GM18909 (cell line): ENCODE measurements around the gene GASK1B.

Experiments
- ATAC-seq: cut with Tn5 transposase; IDR thresholded peaks from one replicate; pipeline ENCODE4 v1.9.1; 2021; ENCODE audit warnings: mild to moderate bottlenecking; ENCODE audit not compliant: unreplicated experiment, poor library complexity

Gene GASK1B

DNA sequence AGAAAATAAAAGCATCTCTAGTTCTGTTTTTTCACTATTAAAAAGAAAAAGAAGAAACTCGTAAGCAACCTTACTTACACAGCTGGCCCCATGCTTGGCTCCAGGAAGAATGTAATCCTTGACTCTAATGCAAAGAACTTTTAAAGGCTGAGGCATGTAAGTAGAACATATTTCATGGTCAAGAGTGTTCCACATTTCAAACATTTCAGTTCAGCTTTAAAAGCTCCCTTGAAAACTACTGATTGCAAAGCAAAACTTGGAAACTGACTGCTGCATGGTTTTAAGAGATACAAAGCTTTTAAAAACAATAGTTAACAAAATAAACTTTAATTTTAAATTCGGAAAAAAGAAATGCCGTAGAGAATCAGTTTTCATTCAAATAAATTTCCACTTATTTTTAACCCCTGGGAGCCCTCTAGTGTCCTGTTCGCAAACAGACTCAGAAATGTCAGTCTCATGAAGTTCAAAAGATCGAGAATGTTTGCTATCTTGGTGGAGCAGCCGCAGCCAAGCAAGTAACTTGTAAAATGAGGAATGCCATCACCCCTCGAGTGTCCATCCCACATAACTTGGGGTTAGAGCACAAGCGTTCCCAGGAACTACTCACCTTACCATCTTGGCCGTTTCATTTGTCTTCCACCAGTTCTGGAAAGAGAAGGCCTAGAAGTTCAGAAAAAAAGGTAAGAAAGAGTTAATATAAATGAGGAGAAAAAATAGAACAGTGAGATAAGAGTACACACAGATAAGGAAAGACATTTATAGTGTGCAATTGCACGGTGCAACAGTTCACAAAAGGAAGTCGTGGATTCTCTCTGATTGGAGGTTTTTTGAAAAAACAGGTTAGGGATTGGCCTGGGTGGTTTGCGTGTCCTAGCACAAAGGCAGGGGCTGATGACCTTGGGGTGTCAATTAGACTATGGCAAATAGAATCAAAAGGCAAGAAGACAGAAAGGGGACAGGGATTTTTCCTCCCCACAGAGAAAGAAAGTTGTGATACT is at the start of gene GASK1B:
TSS of gene GASK1B (minus strand) at position 765 of the 998 bp plus-strand sequence. CDS start 1,650 bp downstream, outside the sequence.
- ATAC-seq = no peak

DNA sequence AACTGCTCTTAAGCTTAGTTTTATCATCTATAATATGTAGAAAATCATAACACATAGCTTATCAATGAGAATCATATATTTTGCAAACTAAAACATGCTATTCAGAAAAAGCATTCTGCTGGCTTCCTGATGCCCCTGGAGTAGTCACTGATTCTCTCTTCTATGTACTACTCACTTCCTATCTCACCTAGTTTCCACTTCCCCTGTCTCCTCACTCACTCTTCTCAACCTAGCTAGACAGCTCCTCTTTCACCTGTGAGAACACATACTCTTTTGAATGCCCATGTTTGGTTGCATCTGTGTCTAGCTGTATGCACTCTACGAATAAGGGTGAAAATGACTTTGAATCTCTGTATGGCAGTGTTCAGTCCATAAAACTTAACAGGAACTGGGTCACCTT is 46.8 kb upstream of the GASK1B start:
- peak; percentile 38 for ATAC-seq

DNA sequence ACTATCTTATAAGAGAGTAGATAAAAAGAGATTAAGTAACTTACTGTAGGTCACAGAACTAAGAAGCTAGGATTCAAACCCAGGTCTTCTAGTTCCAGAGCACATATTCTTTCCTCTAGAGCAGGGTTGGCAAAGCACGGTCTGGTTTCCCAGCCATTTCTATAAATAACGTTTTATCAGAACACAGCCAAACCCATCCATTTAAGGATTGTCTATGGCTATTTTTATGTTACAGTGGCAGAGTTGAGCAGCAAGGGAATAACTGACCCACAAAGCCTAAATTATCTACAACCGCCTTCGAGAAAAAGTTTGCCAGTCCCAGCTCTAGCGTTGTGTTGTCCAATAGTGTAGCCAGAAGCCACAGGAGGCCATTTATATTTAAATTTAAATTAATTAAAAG is 44.9 kb upstream of the GASK1B start:
- no peak for ATAC-seq

DNA sequence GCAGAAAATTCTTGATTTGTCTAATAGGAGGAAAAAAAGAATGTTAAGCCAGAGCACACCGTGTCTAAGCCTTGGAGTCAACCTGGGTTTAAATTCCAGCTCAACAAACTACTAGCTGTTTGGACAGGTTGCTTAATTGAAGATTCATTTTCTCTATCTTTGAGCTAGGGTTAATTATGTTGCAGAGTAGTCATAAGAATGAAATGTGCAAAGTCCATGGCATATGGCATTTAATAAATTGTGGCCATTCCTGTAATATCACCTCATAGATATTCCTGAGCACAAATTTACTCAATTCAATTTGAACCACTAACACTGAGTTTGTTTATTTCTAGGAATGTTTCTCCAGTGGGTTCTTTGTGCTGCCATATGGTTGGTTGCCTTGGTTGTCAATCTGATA is 42.0 kb upstream of the GASK1B start:
- no peak for ATAC-seq

DNA sequence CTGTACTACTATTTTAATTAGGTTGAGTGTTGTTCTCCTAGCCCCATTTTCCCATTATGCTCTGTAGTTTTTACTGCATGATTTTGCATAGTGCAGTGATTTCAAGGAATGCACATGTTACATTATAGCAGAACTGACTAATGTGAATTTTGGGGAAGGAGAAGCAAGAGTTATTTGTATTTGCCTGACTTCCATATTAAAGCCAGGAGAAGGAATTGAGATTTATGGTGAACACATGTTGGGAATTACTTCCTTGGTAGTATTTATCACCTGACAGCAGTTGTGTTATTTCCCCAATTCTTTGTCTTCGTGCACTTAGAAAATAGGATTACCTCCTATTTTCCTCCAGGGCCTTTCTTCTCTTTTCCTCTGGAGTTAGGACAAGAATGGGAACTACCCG is 40.6 kb upstream of the GASK1B start:
- no peak for ATAC-seq

DNA sequence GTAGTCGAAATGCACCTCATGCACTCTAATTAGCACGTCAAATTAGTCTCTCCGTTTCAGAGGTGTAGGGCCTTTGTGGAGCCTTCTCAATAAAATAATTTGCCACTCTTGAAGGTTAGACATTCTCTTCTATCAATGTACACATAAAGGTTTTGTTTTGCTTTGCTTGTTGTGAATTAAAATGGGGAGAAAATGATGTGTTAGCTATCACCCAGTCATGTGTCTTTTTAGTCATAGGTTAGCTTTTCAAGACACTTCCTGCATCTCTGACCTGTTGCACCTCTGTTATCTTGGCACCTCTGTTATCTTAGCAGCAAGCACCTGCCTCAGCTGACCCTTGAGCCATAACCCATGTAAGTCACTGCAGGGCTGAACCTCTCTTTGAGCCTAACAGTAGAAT is 38.4 kb upstream of the GASK1B start:
- ATAC-seq = no peak

DNA sequence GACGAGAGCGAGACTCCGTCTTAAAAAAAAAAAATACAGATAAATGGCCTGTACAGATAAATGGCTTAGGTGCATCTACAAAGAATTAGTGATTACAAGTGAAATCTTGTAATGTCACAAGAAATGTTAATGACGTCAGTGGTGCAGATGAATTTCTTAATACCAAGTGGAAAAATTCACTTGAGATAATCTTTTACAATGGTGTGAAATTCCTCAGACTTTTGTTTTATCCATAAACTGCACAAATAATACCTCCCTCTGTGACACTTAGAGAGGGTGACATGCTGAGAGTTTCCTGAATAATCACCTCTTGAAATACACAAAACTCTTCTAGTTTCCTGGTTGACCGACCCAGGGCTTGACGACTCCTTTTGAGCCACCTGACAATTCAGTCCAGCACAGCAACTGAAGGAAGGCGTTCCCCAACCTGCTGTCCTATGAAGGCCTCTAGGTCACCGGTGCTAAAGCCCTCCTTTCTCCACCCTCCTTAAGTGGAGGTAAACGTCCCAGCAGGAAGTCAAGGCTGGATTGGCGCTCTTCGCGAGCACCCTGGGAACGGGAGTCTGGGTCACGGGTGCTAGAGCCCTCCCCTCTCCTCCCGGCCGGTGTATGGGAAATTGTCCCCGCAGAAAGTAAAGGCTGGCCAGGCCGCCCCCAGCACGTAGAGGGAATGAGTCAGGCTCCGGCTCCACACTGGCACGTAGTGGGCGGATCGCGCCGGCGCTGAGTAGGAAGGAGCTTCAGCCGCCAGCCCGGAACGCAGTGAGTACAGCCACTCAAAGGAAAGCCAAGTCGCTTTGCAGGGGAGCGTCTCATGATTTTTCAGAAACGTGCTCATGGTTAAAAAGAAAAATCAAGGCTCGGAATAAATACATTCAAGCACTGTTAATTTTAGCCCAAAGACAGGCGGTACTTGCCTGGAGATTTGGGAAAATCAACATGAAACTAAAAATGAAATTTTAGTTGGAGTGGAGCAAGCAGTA is 37.3 kb upstream of the GASK1B start, which contains the start of gene TMEM144:
TSS of gene TMEM144 (plus strand) at position 662 of the 983 bp plus-strand sequence. CDS start 2,182 bp downstream, outside the sequence.
- peak; percentile 96 for ATAC-seq

DNA sequence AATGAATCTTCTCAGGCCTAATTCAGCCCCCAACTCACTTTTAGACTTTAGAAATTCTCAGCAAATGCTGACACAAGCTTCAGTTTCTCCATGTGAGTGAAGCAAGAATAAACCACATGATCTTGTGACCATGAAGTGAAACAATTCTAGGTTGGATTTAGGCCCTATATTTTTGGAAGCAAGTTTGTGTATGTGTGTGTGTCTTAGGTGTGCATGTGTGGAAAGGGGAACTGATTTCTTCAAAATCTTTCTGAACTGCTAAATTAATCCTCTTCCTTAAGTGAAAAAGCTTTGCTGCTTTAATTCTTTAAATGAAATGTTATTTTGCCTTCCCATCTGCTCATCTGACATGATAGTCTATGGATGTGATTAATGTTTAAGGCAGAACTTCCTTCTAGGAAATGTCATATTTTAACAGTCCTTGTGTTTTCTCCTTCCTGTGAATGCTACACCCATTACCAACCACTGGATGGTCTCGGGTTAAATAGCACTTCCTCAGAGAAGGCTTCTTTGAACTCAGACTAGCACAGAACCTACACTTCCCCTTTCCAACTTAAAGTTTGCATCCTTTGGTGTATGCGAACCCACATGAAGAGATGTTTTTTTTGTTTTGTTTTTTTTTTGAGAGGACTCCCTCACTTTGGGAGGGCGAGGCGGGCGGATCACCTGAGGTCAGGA is 36.3 kb upstream of the GASK1B start:
- ATAC-seq = peak; percentile 51

DNA sequence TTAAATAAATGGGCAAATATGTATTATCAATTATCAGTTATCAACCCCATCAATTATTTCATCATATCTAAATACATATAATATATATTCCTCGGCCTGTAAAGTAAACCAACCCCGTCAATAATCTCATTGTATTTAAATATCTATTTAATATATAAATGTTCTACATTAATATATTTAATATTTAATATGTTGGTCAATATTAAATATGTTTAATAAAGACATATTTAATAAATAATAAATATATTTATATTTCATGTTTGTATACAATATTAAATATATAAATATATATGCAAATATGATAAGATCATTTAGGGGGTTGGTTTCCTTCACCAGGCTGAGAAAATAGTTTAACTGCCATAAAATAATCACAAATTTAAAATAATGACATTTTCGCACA is 31.1 kb upstream of the GASK1B start:
- no peak for ATAC-seq

DNA sequence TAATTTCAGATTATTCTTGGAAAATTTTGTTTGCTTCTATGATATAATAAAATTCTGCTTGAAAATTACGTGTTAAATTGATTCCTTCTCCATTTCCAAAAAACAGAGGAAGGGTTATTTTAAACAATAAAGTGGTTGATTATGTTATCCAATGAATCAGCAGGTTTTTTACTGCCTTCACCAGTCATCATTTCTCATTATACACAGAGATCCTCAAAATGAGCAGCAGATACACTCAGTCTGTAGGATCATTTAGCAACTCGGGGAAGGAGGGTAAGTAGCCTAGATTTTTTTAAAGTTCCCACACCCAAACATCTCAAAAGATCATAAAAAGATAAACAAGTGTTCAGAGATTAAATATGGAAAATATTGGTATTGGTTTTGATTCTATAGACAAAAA is 30.6 kb upstream of the GASK1B start:
- ATAC-seq = no peak

DNA sequence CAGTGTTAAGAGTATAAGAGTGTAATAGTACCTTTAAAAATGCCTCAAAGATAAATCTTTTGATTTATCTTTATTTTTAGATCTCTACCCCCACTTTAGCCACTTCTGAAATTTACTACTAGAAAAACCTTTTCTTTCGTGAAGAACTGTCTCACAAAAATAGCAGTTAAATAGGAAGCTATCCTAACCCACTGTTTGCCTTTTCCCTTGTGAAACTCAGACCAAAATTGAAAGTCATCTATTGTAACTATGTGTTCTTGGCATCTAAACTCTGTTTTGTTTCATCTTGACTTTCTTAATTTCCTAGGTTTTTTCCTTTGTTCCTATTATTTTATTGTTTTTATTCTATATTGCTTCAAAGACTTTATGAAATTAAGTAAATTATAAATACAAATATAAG is 29.7 kb upstream of the GASK1B start:
- no peak for ATAC-seq

DNA sequence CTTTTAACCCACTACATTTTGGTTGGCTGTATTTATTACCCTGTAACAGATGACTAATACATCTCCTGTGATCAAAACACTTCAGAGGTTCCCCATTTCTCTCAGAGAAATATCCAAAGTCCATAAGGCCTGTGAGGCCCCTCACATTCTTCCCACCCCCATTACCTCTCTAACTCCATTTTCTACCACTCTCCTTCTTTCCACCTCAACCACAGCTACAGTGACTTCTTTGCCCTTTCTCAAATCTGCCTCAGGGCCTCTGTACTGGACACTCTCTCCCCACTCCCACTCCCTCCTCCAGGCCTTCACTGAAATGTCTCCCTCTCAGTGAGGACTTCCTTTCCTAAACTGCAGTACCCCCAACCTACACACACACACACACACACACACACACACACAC is 29.1 kb upstream of the GASK1B start:
- no peak for ATAC-seq

DNA sequence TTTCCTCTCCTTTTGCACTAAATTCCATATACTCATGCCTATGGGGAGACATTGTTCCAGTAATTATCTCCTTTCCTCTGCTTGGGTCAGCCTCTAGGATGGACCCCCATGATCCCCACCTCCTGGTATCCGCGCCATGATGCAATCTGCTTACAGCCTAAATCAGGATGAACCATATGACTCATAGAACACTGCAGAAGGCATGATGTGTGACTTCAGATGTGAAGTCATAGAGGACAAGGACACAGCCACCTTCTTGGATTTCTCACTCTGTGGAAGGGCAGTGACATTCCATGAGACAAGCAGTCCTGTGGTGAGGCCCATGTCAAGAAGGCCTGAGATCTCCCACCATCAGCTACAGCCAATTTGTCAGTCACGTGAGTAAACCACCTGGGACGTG is 28.5 kb upstream of the GASK1B start:
- ATAC-seq = no peak

DNA sequence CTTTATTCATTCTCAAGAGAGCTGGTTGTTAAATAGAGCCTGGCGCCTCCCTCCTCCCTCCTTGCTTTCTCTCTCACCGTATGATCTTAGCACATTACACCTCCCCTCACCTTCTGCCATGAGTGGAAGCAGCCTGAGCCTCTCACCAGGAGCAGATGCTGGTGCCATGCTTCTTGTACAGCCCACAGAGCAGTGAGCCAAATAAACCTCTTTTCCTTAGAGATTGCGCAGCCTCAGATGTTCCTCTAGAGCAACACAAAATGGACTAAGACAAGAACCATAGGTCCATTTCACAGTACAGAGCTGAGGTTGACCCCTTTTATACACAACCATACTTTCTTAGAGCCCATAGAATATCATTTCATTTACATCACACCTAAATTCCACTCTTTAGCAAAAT is 27.4 kb upstream of the GASK1B start:
- no peak for ATAC-seq

DNA sequence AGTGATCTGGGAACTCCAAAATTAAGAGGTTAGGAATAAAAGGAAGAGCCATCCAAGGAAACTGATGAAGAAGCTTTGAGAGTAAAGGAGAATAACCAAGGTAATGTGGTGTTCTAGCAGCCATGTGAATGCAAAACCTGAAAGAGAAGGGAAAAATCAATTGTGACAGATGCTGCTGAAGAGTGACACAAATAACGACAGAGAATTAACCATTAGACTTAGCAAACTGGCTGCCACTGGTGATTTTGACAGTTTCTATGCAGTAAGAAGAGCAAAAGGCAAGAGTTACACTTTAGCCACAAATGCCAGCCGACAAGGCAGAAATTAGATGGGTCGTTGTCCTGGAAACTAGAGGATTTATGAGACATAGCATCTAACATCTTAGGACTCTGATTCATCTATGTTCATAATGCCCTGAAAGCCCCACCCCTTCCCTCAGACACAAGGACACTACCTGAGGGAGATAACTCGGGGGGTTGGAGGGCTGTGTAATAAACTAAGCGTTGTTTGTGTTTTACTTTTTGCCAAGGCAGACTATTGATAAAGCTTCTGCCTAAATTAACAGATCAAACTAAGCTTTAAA is 24.5 kb upstream of the GASK1B start:
- ATAC-seq = no peak

DNA sequence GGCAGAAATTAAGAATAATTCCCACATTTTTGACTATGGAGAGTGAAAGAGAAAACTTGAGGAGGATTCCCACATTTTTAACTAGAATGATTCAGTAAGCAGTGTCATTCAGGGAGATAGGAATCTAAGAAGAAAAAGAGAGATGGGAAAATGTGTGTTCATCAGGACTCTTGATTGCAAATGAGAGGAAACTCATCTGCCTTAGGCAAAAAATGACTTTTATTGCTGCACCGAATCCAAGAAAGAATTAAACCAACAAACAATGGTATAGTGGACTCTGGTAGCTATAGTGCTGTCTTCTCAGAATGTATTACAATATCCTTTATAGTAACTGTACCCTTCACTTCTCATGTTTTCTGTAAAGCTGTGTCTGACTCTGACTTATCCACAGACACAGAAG is 22.5 kb upstream of the GASK1B start:
- ATAC-seq = no peak

DNA sequence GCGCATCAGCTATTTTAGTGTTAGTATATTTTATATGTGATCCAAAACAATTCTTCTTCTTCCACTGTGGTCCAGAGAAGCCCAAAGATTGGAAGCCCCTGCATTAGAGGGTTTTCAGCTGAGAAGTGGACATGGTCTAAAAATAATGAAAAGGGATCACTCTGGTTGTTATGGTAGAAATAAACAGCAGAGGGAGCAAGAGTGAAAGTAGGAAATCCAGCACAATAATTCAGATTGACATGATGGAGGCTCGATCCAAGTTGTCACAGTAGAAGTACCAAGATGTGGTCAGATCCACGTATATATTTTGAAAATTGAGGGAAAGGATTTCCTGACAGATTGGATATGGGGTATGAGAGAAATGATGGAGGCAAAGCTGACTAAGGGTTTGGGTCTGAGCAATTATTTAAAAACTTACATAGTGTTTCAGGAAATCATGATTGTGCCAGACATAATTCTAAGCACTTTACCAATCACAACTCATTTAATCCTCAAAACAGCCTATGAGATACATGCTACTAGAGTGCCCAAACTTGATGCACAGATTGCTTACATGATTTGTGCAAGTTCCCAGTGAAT is 20.4 kb upstream of the GASK1B start:
- peak; percentile 65 for ATAC-seq

DNA sequence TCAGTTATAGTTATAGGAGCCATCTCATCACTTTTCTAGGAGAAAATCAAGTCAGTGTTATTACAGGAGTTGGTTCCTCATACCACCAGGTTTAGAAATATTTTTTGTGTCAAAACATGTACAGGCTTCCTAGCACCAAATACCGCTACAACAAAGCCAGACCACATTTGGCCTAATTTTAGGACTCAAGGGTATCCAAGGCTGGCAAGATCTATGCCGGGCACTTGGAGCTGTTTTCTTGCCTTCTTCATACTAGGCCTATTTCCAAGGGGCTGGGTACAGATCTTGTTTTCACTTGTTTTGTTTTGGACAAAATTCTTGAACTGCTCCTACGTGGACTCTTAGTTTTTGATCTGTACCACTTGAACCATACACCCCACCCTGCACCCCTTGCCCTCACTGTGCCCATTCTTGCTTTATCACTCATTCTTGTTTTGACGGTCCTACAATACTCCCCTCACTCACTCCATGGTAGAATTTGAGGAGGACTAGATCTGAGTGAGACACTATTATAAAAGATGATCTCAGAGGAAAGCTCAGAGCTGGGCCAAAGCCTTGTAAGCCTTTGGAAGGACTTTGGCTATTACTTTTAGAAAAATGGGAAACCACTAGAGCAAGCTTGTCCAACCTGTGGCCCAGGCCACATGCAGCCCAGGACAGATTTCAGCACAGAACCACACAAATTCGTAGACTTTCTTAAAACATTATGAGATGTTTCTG is 19.8 kb upstream of the GASK1B start:
- ATAC-seq = no peak

DNA sequence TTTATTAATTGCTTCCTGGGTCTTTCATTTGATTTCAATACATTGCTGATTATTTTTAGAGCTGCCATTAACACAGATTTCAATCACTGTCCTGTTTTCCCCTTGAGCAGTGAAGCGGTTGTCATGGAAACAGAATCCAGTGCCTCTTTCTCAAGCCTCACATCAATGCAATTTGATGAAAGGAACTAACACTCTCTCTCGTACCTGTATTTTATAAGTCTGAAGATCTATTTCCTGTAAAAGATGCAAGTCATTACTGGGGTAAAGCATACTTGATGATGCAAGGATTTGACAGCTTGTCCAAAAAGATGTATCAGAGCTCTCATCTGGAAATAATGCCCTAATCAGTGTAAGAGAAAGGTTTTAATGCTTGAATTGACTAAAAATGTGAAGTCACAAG is 17.9 kb upstream of the GASK1B start:
- ATAC-seq = no peak
